ENCODE results near the gene DEF6. TPM values are rescaled to one million over a fixed set of nuclear protein-coding genes. Genes with fewer than 3 reads are reported as not detected.

The DEF6 gene
- total and polyA plus RNA-seq, 2 of the 13 experiments (the other 11 are each of a cell fraction or from before 2014, with no cell fraction given), result 5.2 to 10.0 TPM

DNA sequence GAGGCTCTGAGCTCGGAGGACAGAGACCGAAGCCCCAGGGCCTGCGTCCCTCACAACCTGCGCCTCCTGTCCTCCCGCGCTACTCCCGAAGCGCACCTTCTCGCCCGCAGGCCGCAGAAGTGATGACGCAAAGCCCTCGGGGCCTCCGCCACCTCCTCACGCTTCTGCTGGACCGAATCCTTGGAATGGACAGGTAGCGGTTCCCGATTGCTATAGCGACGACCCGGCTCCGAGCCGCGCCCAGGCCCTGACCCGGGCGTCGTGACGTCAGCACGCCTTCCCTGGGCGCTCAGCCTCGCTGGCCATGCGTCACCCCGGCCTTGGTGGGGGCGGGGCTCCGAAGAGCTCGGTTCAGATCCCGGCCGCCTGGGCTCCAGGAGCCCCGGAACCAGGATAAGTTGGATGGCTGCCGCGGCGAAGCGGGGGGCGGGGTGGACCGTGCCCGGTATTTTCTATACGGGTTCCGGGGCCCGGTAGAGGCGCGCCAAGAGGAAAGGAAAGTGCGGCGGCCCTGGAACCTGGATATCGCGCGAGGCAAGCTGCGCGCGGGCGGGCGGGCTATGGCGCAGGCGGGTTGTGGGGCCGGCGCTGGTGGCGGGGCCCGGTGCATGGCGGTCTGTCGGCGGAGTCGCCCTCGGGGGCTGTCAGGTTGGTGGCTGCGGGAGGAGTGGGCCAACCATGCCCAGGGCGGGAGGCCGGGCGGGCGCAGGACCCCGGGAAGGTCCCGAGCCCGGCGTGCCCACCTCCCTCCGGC, 38.2 kb upstream of the DEF6 start, which contains the start of gene ZNF76 (continued):
- TF ChIP-seq, protein P1, sequence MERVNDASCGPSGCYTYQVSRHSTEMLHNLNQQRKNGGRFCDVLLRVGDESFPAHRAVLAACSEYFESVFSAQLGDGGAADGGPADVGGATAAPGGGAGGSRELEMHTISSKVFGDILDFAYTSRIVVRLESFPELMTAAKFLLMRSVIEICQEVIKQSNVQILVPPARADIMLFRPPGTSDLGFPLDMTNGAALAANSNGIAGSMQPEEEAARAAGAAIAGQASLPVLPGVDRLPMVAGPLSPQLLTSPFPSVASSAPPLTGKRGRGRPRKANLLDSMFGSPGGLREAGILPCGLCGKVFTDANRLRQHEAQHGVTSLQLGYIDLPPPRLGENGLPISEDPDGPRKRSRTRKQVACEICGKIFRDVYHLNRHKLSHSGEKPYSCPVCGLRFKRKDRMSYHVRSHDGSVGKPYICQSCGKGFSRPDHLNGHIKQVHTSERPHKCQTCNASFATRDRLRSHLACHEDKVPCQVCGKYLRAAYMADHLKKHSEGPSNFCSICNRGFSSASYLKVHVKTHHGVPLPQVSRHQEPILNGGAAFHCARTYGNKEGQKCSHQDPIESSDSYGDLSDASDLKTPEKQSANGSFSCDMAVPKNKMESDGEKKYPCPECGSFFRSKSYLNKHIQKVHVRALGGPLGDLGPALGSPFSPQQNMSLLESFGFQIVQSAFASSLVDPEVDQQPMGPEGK (CRISPR knock-in tag; IDR thresholded peaks at IDR 0.05), result peak; percentile 87
- TF ChIP-seq ELF1 (CRISPR knock-in tag; IDR thresholded peaks at IDR 0.05) (peak; percentile 81), HOXD1 (CRISPR knock-in tag; IDR thresholded peaks at IDR 0.05) (peak; percentile 55; the same call in 1 of the 2 replicates), ZNF616 (CRISPR knock-in tag; IDR thresholded peaks at IDR 0.05; ENCODE audit: low read depth) (peak; percentile 58; the same call in 1 of the 2 replicates), RAD51 (IDR thresholded peaks at IDR 0.05; ENCODE audit: borderline replicate concordance) (no peak), MBNL3 (CRISPR knock-in tag; conservative IDR thresholded peaks at IDR 0.05) (no peak), ZNF678 (CRISPR knock-in tag; IDR thresholded peaks at IDR 0.05) (peak; percentile 77; the same call in 1 of the 2 replicates), ZNF782 (CRISPR knock-in tag; IDR thresholded peaks at IDR 0.05; ENCODE audit: borderline replicate concordance) (peak; percentile 95), ZNF12 (CRISPR knock-in tag; IDR thresholded peaks at IDR 0.05) (peak; percentile 59), ZNF274 (CRISPR knock-in tag; IDR thresholded peaks at IDR 0.05) (peak; percentile 88), MTA1 (CRISPR knock-in tag; IDR thresholded peaks at IDR 0.05; ENCODE audit: borderline replicate concordance) (peak; percentile 94; the same call in 1 of the 2 replicates), ZBTB3 (CRISPR knock-in tag; IDR thresholded peaks at IDR 0.05; ENCODE audit: borderline replicate concordance, low read depth) (peak; percentile 84; the same call in 1 of the 2 replicates), ZFP90 (CRISPR knock-in tag; IDR thresholded peaks at IDR 0.05; ENCODE audit: borderline replicate concordance) (peak; percentile 98; the same call in 1 of the 2 replicates), THAP11 (CRISPR knock-in tag; IDR thresholded peaks at IDR 0.05) (peak; percentile 92), KLF15 (CRISPR knock-in tag; IDR thresholded peaks at IDR 0.05; ENCODE audit: borderline replicate concordance) (peak; percentile 88; the same call in 1 of the 2 replicates), ZNF550 (CRISPR knock-in tag; IDR thresholded peaks at IDR 0.05; ENCODE audit: borderline replicate concordance) (no peak), ZNF431 (CRISPR knock-in tag; IDR thresholded peaks at IDR 0.05; ENCODE audit: borderline replicate concordance, low read depth) (peak; percentile 78; the same call in 1 of the 2 replicates), BHLHE40 (IDR thresholded peaks at IDR 0.05; ENCODE audit: low read length) (peak; percentile 75), CBX5 (CRISPR knock-in tag; IDR thresholded peaks at IDR 0.05; ENCODE audit: borderline replicate concordance) (peak; percentile 95), ZNF331 (CRISPR knock-in tag; IDR thresholded peaks at IDR 0.05) (peak; percentile 87; the same call in 1 of the 2 replicates), NFE2 (CRISPR knock-in tag; IDR thresholded peaks at IDR 0.05) (no peak)
- TF ChIP-seq, protein P2, sequence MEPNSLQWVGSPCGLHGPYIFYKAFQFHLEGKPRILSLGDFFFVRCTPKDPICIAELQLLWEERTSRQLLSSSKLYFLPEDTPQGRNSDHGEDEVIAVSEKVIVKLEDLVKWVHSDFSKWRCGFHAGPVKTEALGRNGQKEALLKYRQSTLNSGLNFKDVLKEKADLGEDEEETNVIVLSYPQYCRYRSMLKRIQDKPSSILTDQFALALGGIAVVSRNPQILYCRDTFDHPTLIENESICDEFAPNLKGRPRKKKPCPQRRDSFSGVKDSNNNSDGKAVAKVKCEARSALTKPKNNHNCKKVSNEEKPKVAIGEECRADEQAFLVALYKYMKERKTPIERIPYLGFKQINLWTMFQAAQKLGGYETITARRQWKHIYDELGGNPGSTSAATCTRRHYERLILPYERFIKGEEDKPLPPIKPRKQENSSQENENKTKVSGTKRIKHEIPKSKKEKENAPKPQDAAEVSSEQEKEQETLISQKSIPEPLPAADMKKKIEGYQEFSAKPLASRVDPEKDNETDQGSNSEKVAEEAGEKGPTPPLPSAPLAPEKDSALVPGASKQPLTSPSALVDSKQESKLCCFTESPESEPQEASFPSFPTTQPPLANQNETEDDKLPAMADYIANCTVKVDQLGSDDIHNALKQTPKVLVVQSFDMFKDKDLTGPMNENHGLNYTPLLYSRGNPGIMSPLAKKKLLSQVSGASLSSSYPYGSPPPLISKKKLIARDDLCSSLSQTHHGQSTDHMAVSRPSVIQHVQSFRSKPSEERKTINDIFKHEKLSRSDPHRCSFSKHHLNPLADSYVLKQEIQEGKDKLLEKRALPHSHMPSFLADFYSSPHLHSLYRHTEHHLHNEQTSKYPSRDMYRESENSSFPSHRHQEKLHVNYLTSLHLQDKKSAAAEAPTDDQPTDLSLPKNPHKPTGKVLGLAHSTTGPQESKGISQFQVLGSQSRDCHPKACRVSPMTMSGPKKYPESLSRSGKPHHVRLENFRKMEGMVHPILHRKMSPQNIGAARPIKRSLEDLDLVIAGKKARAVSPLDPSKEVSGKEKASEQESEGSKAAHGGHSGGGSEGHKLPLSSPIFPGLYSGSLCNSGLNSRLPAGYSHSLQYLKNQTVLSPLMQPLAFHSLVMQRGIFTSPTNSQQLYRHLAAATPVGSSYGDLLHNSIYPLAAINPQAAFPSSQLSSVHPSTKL (CRISPR knock-in tag; IDR thresholded peaks at IDR 0.05), result peak; percentile 73
- TF ChIP-seq, protein P3, sequence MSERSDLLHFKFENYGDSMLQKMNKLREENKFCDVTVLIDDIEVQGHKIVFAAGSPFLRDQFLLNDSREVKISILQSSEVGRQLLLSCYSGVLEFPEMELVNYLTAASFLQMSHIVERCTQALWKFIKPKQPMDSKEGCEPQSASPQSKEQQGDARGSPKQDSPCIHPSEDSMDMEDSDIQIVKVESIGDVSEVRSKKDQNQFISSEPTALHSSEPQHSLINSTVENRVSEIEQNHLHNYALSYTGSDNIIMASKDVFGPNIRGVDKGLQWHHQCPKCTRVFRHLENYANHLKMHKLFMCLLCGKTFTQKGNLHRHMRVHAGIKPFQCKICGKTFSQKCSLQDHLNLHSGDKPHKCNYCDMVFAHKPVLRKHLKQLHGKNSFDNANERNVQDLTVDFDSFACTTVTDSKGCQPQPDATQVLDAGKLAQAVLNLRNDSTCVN (CRISPR knock-in tag; IDR thresholded peaks at IDR 0.05; ENCODE audit: borderline replicate concordance), result peak; percentile 82; the same call in 1 of the 2 replicates

Data from HepG2 (cell line).